Peyer's patch (tissue), 4 donors: Measurements from ENCODE around the gene EHF. TPM values are rescaled to one million over a fixed set of nuclear protein-coding genes. Genes with fewer than 3 reads are reported as not detected.

ENCODE experiments used
- DNase-seq, 3 donors: peaks; one replicate each; pipeline ENCODE4 v3.0.0-alpha.2; 2017 to 2019
- H3K27ac ChIP-seq, 4 donors: fragments of 200-600 bp; sonication (generic); one replicate each; pipeline ENCODE4 v1.5.1; 2016 to 2019
- H3K27me3 ChIP-seq, 2 donors: fragments of 200-600 bp; sonication (generic); one replicate each; pipeline ENCODE4 v1.5.1; 2019
- H3K36me3 ChIP-seq, 3 donors: fragments of 200-600 bp; sonication (generic); one replicate each; pipeline ENCODE4 v1.5.1; 2016 to 2019
- H3K4me1 ChIP-seq, 4 donors: fragments of 200-600 bp; sonication (generic); one replicate each; pipeline ENCODE4 v1.5.1; 2016 to 2019
- H3K4me3 ChIP-seq, 4 donors: fragments of 200-600 bp; sonication (generic); 1 replicate in 3 of 4; 2 replicates in 1 of 4; pipeline ENCODE4 v1.5.1; 2016 to 2019; ENCODE audit warnings: mild to moderate bottlenecking in 1 of 4
- H3K9me3 ChIP-seq, 4 donors: fragments of 200-600 bp; sonication (generic); one replicate each; pipeline ENCODE4 v1.5.1; 2016 to 2019; ENCODE audit warnings: mild to moderate bottlenecking in 1 of 4
- CTCF ChIP-seq, 6 experiments: fragments of 450-650 bp in 4 of 6; fragments of 200-600 bp in 2 of 6; sonication (generic) in 1 of 6; IDR thresholded peaks; one replicate each; pipeline ENCODE4 v1.5.1; 2017 to 2019; ENCODE audit warnings: antibody characterized with exemption in 6 of 6, mild to moderate bottlenecking in 3 of 6, moderate library complexity in 1 of 6
- POLR2A ChIP-seq, 2 donors: fragments of 450-650 bp; IDR thresholded peaks; one replicate each; pipeline ENCODE4 v1.5.1; 2017; ENCODE audit warnings: antibody characterized with exemption in 2 of 2, mild to moderate bottlenecking in 2 of 2, moderate library complexity in 2 of 2
- total RNA-seq, 4 donors: library from RNA; depleted of rRNA; stranded (reverse); fragments of >200 nt; gene quantifications; one replicate each; pipeline ENCODE4 v1.1.0, GENCODE V29; 2016

EHF gene
- total RNA-seq, 4 donors from 2014 or later, result 75.9 to 143 (median 106) TPM

DNA sequence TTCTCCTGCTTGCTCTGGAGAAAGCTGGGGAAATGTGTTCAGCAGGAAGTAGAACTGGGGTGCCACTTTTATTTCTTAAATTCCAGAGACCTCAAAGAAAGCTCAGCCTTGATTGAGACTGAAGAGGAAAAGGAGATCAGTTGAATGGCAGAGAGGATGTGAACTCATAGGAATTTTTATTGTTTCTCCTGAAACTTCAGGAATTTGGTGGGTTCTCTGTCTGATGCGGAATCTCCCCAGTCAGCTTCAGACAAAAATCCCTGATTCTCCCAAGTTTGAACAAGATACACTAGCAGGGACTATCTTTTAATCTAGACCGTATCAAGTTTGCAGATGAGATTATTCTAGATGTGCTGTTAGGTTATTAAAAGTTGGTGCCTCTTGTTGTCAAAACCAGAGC lies 23.0 kb downstream of the EHF start:
- Histone ChIP-seq H3K27me3 (no peaks in the 10 kb centered on the region), H3K36me3 (no peaks in the 10 kb centered on the region), H3K4me1 (peaks cover 0 to 23% (median 0%) of the 10 kb centered on the region in 4 donors), H3K9me3 (no peaks in the 10 kb centered on the region), H3K4me3 (peak overlapping the region in 2 of 4 donors; percentile 45 to 50), H3K27ac (peak overlapping the region in 1 of 4 donors; percentile 67)
- no peak for DNase-seq
- no peak for TF ChIP-seq CTCF (IDR thresholded peaks at IDR 0.05)
- no peak for TF ChIP-seq POLR2A (IDR thresholded peaks at IDR 0.05)

DNA sequence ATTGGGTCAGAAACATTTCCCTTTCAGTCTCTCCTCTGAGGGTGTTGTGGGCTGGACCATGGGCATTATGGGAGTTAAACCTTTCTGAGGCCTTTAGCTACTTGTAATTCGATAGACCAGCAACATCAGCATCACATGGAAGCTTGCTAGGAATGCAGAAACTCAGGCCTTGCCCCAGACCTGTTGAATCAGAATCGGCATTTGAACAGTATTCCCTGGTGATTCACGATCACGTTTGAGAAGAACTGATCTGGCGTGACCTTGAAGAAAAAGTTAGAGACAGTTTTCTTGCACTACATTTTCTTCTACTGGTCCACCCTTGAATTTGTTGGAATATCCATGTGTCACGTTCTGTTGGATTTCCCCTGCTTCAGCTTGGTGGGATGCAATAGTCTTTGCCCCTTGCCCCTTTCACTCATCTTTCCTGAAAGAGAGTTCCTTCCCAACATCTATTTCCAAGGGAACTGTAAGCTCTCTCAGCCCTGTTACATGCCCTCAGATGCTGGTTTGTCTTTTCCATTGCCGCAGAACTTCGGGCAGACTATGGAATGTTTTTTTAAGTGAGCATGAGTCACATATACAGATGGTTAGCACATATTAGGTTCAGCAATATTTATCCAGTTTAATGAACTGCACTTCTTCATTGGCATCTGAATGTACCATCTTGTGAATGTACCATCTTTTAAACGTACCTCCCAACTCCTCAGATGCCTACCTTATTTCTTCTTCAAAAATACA lies 23.9 kb downstream of the EHF start:
- no peak for DNase-seq
- Histone ChIP-seq H3K4me3 (peak overlapping the region in 2 of 4 donors; percentile 11 to 45), H3K27me3 (no peaks in the 10 kb centered on the region), H3K4me1 (peaks cover 0 to 13% (median 0%) of the 10 kb centered on the region in 4 donors), H3K9me3 (no peaks in the 10 kb centered on the region), H3K36me3 (peaks cover 0 to 7% (median 0%) of the 10 kb centered on the region in 3 donors), H3K27ac (no peak overlapping the region)
- TF ChIP-seq POLR2A (IDR thresholded peaks at IDR 0.05), result no peak
- no peak for TF ChIP-seq CTCF (IDR thresholded peaks at IDR 0.05)

DNA sequence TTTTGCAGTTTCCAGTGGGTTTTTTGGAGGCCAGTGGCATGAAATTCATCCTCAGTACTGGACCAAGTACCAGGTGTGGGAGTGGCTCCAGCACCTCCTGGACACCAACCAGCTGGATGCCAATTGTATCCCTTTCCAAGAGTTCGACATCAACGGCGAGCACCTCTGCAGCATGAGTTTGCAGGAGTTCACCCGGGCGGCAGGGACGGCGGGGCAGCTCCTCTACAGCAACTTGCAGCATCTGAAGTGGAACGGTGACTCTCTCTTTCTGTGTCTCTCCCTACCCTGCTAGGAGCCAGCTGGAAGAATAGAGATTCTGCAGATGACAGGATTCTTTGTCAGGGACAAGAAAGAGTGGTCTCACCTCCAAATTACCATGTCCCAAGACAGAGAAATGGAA lies 25.5 kb downstream of the EHF start:
- Histone ChIP-seq H3K27me3 (no peaks in the 10 kb centered on the region), H3K9me3 (no peaks in the 10 kb centered on the region), H3K4me3 (no peak overlapping the region), H3K4me1 (peaks cover 0 to 5% (median 0%) of the 10 kb centered on the region in 4 donors), H3K36me3 (peaks cover 0 to 10% (median 0%) of the 10 kb centered on the region in 3 donors), H3K27ac (no peak overlapping the region)
- TF ChIP-seq CTCF (IDR thresholded peaks at IDR 0.05), result no peak
- TF ChIP-seq POLR2A (IDR thresholded peaks at IDR 0.05), result no peak
- no peak for DNase-seq

GRCh38 chr11:34647131-34647530 lies 26.2 kb downstream of the EHF start:
- H3K9me3 ChIP-seq, result no peaks in the 10 kb centered on the region
- H3K27ac ChIP-seq, result no peak overlapping the region
- TF ChIP-seq CTCF (IDR thresholded peaks at IDR 0.05) (no peak), POLR2A (IDR thresholded peaks at IDR 0.05) (no peak)
- no peak overlapping the region for H3K4me3 ChIP-seq
- H3K36me3 ChIP-seq, result peaks cover 0 to 17% (median 0%) of the 10 kb centered on the region in 3 donors
- H3K4me1 ChIP-seq, result peaks cover 0 to 6% (median 2%) of the 10 kb centered on the region in 4 donors
- DNase-seq, result no peak
- H3K27me3 ChIP-seq, result no peaks in the 10 kb centered on the region

- H3K27me3 ChIP-seq, result no peaks in the 10 kb centered on the region
- H3K9me3 ChIP-seq, result no peaks in the 10 kb centered on the region
- DNase-seq, result no peak
- no peak overlapping the region for H3K27ac ChIP-seq
- H3K4me3 ChIP-seq, result no peak overlapping the region
- peaks cover 0 to 21% (median 0%) of the 10 kb centered on the region in 3 donors for H3K36me3 ChIP-seq
- peaks cover 0 to 10% (median 4%) of the 10 kb centered on the region in 4 donors for H3K4me1 ChIP-seq
- TF ChIP-seq POLR2A (IDR thresholded peaks at IDR 0.05) (no peak), CTCF (IDR thresholded peaks at IDR 0.05) (no peak)
These were observed 26.6 kb downstream of the EHF start for GRCh38 chr11:34647532-34647931.
